Neural progenitor cell (in vitro differentiated cells): ENCODE results near the gene RGS12.

ENCODE experiments used
- EZH2phosphoT487 ChIP-seq: fragments of 200-600 bp; sonication (generic); IDR thresholded peaks from 2 replicates; pipeline ENCODE4 v1.6.1; 2017; ENCODE audit warnings: antibody characterized with exemption
- TF ChIP-seq, protein P1 (sequence below): fragments of 200-600 bp; sonication (generic); IDR thresholded peaks from 2 replicates; pipeline ENCODE4 v1.5.1; 2017; ENCODE audit warnings: antibody characterized with exemption, mild to moderate bottlenecking

DNA sequence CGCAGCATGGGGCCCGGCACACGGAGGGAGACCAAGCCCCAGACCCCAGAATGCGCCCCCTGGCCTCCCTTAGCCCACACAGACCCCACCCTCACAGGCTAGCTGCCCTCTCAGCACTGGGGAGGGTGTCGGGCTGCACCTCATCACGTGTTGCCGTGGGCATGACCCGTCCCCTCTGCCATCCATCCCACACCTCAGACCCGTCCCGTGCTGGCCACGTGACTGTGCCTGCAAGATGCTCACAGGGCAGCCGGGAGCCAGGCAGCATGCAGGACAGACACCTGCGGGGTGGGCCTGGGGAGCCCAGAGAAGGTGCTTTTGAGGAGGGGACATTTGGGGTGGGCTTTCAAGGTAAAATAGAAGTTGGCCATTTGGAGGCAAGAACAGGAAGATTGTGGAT, 39.0 kb upstream of the RGS12 start:
- TF ChIP-seq, protein P1, sequence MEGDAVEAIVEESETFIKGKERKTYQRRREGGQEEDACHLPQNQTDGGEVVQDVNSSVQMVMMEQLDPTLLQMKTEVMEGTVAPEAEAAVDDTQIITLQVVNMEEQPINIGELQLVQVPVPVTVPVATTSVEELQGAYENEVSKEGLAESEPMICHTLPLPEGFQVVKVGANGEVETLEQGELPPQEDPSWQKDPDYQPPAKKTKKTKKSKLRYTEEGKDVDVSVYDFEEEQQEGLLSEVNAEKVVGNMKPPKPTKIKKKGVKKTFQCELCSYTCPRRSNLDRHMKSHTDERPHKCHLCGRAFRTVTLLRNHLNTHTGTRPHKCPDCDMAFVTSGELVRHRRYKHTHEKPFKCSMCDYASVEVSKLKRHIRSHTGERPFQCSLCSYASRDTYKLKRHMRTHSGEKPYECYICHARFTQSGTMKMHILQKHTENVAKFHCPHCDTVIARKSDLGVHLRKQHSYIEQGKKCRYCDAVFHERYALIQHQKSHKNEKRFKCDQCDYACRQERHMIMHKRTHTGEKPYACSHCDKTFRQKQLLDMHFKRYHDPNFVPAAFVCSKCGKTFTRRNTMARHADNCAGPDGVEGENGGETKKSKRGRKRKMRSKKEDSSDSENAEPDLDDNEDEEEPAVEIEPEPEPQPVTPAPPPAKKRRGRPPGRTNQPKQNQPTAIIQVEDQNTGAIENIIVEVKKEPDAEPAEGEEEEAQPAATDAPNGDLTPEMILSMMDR = no peak
- no peak for TF ChIP-seq EZH2phosphoT487
